ENCODE measurements around the gene CSF1. TPM values are rescaled to one million over a fixed set of nuclear protein-coding genes. Genes with fewer than 3 reads are reported as not detected.
A peak's percentile ranks its signal among the peaks of the same experiment; 100 is the strongest.
"Not testable (repeated sequence)": the region's sequence is repeated elsewhere in the genome, so short reads cannot be mapped to it uniquely, and the experiment has no call there.

The CSF1 gene
- total RNA-seq, 1 donor from 2014 or later, result 12.5 TPM

DNA sequence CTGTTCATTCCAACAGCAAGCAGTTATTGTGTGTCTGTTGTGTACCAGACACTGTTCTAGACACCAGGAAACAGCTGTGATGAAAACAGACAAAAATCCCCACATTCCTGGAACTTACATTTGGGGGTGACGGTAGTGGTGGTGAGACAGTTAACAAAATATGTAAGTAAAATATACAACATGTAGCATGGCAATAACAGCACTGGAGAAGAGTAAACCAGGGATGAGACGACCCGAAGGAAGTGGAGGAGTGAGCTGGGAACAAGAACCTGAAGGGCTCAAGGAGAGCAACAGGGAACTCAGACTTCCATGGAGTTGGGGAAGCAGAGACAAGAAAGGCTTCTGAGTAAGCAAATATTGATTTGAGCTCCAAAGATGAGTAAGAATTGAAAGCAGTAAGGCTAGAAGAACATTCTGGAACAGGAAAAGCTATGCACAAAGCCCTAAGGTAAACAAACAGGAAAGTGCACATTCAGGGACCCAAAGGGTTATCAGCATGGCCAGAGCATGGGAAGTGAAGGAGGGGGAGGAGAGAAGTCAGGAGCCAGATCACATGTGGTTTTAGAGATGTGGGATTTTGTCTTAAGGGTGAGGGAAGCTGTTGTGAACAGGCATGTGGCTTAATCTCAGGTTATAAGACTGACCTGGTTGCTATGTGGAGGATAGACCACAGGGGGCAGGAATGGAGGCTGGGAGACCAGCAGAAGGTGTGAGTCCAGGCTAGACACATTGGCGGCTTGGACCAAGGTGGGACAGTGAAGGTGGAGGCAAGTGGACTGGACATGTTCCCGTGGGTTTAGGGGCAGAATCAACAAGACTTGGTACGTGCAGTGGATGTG, 7.3 kb downstream of the CSF1 start:
- DNase-seq (ENCODE audit: low spot score) (no peak), ATAC-seq (peak; percentile 50)

DNA sequence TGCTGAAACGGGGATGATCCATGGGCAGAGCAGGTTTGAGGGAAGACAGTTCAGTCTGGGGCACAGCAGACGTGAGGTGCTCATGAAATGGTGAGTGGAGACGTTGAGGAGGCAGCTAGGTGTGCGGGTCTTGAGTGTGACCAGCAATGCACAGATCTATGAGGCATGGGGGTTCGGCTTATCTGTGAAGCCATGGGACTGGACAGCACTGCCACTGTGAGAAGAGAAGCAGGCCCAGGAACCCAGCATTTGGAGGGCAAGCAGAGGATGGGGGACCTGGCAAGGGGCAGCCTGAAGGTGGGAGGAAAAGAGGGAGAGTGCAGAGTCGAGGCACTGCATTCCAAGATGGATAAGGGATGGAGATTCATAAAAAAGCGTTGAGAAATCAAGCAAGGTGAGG, 8.0 kb downstream of the CSF1 start:
- ATAC-seq (no peak), DNase-seq (ENCODE audit: low spot score) (no peak)

DNA sequence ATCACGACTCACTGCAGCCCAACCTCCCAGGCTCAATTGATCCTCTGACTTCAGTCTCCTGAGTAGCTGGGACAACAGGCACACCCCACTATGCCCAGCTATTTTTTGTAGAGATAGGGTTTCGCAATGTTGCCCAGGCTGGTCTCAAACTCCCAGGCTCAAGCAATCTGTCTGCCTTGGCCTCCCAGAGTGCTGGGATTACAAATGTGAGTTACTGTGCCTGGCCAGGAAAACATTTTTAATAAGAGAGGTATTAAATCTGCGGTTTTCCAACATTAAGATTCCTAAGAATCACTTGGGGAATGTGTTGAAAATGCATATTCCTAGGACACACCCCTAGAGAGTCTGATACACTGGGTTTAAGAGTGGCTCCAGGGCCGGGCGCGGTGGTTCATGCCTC, 8.7 kb downstream of the CSF1 start:
- DNase-seq (ENCODE audit: low spot score) (no peak), ATAC-seq (no peak)

DNA sequence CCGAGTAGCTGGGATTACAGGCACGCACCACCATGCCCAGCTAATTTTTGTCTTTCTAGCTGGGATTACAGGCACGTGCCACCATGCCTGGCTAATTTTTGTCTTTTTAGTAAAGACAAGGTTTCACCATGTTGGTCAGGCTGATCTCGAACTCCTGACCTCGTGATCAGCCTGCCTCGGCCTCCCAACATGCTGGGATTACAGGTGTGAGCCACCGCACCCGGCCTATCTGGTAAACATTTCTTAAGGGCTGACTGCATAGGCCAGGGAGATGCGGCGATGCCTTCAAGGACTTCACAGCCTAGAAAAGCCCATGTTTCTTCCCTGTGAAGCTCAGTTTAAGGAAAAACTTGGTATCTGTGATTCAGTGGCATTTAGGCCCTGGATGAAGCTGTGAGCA, 9.7 kb downstream of the CSF1 start:
- not testable (repeated sequence) for DNase-seq (ENCODE audit: low spot score); ATAC-seq

DNA sequence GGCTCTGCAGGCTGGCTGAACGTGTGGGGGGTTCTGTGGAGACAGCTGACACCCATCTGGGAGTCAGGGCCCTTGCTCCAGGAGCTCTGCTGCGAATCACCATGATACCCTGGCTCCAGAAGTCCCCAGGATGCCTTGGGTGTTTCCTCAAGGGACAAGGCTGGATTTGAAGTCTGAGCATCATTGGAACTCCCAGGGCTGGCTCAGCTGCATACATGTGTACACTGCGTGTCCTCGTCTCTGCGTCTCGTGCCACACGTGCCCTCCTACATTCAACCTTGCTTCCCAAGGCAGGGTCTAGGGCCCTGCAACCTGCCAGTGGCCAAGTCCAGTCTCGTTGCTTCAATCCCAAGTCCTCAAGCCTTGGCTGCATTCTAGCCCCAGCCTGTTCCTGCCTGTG, 11.7 kb downstream of the CSF1 start:
- ATAC-seq, result no peak
- DNase-seq (ENCODE audit: low spot score), result no peak

DNA sequence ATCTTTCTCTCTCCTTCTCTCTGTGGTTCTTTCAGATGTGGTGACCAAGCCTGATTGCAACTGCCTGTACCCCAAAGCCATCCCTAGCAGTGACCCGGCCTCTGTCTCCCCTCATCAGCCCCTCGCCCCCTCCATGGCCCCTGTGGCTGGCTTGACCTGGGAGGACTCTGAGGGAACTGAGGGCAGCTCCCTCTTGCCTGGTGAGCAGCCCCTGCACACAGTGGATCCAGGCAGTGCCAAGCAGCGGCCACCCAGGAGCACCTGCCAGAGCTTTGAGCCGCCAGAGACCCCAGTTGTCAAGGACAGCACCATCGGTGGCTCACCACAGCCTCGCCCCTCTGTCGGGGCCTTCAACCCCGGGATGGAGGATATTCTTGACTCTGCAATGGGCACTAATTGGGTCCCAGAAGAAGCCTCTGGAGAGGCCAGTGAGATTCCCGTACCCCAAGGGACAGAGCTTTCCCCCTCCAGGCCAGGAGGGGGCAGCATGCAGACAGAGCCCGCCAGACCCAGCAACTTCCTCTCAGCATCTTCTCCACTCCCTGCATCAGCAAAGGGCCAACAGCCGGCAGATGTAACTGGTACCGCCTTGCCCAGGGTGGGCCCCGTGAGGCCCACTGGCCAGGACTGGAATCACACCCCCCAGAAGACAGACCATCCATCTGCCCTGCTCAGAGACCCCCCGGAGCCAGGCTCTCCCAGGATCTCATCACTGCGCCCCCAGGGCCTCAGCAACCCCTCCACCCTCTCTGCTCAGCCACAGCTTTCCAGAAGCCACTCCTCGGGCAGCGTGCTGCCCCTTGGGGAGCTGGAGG, 12.7 kb downstream of the CSF1 start:
- peak; percentile 72 for ATAC-seq
- no peak for DNase-seq (ENCODE audit: low spot score)

DNA sequence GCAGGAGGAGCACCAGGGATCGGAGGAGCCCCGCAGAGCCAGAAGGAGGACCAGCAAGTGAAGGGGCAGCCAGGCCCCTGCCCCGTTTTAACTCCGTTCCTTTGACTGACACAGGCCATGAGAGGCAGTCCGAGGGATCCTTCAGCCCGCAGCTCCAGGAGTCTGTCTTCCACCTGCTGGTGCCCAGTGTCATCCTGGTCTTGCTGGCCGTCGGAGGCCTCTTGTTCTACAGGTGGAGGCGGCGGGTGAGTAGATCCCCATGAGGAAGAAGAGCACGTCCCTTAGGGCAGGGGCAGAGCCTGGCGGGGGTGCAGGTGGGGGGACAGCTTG, 13.3 kb downstream of the CSF1 start:
- DNase-seq (ENCODE audit: low spot score) (no peak), ATAC-seq (no peak)

DNA sequence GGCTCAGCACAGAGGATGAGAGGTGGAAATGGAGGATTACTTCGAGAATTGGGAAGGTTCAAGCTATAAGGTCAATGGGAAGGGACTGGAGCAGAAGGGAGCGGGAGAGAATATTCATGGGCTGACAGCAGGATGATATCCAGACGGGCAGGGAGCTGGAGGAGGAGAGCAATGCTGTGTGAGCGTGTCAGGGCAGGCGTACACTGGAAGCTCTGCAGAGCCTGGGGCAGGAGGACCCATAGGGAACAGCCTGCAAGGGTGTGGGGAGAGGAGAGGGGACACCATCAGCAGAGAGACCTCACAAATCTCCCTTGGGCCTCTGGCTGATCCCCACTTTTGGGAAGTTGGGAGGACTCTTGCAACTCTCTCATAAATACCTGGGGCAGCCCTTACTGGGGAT, 13.7 kb downstream of the CSF1 start:
- ATAC-seq (no peak), DNase-seq (ENCODE audit: low spot score) (no peak)

DNA sequence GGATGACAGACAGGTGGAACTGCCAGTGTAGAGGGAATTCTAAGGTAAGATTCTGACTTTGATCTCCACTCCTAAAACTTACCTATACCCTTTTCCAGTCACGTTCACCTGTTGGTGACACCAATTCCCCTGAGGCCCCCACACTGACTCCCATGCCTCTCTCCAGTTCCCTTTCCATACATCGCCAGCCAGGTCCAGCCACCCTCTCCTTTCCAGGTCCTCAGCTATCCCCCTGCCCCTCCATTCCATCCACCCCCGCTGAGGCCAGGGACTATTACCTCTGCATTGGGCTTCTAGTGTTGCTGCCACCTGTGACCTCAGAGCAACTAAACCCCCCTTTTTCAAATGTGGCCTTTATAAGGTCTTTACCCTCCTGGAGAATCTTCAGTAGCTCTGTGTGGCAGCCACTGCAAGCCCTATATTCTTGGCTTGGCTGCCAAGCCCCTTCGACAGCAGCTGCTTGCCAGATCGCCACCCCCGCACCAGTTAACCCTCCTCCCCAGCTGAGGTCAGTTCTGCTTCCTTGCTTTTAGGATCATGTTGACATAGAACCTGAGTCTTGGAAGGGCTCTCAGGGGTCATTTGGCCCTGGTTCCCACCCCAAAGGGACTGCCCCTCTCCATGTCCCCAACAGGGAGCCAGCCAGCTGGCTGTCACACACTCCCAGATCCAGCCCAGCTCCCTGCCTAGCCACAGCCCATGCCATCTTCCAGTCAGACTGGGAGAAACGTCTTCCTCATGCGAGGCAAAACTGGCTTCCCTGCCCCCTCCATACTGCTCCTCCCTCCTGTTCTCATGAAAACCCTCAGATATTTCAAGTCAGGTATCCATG, 14.7 kb downstream of the CSF1 start:
- no peak for DNase-seq (ENCODE audit: low spot score)
- ATAC-seq, result no peak

DNA sequence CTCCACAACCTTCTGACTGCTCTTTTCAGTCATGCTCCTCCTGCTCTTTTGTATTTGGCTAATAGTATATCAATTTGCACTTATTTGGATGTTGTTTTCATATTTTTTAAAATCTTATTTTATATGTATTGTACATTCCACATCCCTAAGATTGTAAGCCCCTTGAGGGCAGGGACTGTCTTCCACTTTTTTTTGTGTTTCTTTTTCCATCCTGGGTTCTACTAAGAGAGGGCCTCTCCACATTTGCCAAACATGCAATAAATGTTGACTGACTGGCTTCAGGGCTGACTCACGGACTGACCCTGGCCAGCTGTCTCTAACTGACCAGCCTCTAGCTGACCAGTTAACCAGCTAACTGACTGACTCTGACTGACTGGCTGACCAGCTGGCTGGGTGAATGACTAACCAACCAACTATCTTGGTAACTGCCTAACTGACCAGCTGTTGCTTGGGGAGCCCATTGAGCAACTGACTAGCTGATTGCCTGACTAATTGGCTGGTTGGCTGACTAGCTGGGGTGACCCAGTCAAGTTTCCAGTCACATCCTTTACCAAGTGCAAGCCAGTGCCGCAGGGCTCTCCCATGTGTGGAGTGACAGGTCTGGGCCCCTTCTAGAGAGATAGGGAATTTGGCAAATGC, 16.1 kb downstream of the CSF1 start:
- DNase-seq (ENCODE audit: low spot score) (peak; percentile 39), ATAC-seq (no peak)

DNA sequence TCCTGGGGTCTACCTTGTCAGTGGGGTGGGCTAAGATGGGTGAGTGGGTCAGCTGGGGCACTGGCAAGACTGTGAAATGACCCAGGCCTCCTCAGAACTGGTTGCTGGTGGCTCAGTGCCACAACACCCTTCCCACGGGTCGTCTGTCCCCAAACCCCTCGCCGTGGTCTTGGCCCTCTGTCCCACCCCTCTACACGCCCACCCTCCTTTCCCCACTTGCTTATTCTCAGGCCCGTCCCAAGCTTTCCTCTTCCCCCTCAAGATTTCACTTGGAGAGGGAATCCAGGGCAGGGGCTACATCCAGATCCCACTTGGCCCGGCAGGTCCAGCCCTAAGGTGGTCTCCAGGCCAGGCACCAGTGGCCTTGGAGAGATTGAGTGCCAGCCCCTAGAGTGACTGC, 16.7 kb downstream of the CSF1 start:
- no peak for ATAC-seq
- DNase-seq (ENCODE audit: low spot score), result peak; percentile 45

DNA sequence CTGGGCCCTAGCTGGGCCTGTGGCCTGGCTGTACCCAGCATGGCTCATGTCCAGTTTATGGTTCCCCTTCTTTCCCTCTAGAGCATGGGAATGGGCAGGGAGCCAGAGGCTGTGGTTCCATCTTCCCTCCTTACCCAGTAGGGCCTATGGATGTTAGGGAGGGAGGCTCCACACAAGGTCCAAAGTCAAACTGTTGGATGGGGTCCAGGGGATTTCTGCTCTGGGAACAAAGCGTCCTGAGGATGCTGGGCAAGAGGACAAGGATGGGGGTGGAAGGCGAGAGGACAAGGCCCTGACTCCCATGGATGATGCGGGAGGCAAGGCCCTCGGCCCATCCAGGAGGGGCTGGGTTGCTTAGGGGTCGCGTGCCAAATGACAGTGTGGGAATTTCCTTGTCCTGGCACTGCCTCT, 17.3 kb downstream of the CSF1 start:
- DNase-seq (ENCODE audit: low spot score) (peak; percentile 82), ATAC-seq (peak; percentile 68)

DNA sequence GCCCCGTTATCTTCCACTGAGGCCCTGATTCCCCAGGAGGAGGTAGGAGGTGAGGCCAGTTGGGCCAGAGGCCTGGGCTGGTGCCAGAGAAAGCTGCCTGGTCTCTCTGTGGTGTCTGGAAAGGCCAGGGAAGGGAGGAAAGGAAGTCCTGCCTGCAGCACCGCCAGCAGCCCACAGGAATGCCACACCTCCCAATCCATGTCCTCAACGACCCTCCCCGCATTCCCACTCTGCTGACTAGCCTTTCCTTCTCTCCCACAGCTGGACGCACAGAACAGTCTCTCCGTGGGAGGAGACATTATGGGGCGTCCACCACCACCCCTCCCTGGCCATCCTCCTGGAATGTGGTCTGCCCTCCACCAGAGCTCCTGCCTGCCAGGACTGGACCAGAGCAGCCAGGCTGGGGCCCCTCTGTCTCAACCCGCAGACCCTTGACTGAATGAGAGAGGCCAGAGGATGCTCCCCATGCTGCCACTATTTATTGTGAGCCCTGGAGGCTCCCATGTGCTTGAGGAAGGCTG, 18.0 kb downstream of the CSF1 start:
- DNase-seq (ENCODE audit: low spot score) (peak; percentile 61), ATAC-seq (peak; percentile 39)

DNA sequence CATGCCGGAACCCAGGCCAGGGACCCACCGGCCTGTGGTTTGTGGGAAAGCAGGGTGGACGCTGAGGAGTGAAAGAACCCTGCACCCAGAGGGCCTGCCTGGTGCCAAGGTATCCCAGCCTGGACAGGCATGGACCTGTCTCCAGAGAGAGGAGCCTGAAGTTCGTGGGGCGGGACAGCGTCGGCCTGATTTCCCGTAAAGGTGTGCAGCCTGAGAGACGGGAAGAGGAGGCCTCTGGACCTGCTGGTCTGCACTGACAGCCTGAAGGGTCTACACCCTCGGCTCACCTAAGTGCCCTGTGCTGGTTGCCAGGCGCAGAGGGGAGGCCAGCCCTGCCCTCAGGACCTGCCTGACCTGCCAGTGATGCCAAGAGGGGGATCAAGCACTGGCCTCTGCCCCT, 18.5 kb downstream of the CSF1 start:
- DNase-seq (ENCODE audit: low spot score), result no peak
- no peak for ATAC-seq

DNA sequence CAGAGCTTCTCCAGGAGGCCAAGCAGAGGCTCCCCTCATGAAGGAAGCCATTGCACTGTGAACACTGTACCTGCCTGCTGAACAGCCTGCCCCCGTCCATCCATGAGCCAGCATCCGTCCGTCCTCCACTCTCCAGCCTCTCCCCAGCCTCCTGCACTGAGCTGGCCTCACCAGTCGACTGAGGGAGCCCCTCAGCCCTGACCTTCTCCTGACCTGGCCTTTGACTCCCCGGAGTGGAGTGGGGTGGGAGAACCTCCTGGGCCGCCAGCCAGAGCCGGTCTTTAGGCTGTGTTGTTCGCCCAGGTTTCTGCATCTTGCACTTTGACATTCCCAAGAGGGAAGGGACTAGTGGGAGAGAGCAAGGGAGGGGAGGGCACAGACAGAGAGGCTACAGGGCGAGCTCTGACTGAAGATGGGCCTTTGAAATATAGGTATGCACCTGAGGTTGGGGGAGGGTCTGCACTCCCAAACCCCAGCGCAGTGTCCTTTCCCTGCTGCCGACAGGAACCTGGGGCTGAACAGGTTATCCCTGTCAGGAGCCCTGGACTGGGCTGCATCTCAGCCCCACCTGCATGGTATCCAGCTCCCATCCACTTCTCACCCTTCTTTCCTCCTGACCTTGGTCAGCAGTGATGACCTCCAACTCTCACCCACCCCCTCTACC, 19.1 kb downstream of the CSF1 start:
- DNase-seq (ENCODE audit: low spot score) (no peak), ATAC-seq (no peak)

DNA sequence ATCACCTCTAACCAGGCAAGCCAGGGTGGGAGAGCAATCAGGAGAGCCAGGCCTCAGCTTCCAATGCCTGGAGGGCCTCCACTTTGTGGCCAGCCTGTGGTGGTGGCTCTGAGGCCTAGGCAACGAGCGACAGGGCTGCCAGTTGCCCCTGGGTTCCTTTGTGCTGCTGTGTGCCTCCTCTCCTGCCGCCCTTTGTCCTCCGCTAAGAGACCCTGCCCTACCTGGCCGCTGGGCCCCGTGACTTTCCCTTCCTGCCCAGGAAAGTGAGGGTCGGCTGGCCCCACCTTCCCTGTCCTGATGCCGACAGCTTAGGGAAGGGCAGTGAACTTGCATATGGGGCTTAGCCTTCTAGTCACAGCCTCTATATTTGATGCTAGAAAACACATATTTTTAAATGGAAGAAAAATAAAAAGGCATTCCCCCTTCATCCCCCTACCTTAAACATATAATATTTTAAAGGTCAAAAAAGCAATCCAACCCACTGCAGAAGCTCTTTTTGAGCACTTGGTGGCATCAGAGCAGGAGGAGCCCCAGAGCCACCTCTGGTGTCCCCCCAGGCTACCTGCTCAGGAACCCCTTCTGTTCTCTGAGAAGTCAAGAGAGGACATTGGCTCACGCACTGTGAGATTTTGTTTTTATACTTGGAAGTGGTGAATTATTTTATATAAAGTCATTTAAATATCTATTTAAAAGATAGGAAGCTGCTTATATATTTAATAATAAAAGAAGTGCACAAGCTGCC, 19.8 kb downstream of the CSF1 start:
- ATAC-seq (no peak), DNase-seq (ENCODE audit: low spot score) (no peak)

DNA sequence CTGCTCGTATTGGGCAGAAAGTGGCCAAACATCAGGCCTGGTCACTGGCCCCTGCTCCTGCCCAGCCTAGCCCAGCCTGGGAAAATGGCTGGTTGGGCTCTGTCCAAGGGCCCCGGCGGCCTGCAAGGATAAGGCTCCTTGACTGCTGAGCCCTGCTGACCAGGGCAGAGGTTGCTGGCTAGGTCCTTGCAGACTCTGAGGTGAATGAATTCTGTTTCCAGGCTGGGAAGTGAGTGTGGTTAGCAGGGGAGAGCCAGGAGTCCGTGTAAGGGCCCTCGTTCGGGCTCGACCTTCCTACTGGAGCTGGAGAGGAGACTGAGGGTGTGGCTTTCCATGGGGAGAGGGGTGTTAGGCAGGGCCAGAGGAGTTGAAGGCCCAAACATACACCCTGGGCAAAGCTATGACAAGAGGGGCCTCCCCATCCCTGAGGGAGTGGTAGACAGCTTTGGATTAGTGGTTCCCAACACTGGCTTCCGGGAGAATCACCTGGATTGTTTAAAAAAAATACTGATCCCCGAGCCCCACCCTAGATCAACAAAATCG, 20.6 kb downstream of the CSF1 start:
- DNase-seq (ENCODE audit: low spot score) (peak; percentile 79), ATAC-seq (peak; percentile 64)

DNA sequence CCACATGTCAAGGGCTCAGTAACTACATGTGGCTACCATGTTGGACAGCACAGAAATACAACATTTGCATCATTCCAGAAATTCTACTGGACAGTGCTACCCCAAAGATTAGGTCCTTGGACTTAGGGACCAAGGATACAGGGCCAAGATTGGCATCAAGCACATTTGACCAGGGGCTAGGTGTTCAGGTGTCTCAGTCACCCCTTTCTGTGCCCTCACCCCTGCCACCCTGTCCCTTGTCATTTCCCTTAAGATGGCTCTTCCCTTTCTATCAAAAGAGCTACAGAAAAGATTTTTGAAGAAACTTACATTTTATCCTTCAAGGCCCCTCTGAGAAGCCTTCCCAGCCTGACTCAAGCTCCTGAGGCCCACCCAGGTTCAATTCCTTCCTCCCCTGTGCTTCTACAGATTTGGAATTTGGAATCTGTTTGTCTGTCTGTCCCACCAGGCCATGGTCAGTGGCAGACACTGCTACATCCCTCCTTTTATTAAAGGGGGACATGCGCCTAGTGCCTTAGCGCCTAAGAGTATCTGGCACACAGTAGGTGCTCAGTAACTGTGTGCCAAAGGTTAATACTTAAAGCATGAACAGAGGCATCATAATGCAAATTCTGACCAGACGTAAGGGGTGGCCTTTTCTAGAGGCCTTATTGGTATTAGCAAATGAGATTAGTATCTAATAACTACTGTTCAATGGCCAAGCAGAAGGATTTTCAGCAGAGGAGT, 21.4 kb downstream of the CSF1 start:
- DNase-seq (ENCODE audit: low spot score), result no peak
- no peak for ATAC-seq

DNA sequence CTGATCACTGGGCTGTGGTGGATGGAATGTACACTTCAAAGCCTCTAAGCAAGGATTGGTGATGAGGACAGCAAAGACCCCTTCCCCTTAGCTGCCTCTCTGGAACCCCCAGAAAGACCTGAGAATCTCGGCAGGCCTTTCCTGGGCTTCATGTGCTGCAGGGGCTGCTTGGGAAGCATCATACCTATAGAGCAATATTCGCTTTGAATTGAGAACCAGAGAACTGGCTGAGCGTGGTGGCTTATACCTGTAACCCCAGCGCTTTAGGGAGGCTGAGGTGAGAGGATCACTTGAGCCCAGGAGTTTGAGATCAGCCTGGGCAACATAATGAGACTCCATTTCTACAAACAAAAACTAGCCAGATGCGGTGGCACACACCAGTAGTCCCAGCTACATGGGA, 22.0 kb downstream of the CSF1 start:
- ATAC-seq (no peak), DNase-seq (ENCODE audit: low spot score) (no peak)

Measured in left lobe of liver (tissue), 2 donors.